Neuron (in vitro differentiated cells): ENCODE data around the gene FGF12.

Experiments used
- H2AFZ ChIP-seq: one replicate; pipeline ENCODE4 v1.6.1; 2013; ENCODE audit warnings: low read depth, mild to moderate bottlenecking, inconsistent platforms, low read length, moderate library complexity
- H3K27me3 ChIP-seq: one replicate; pipeline ENCODE4 v1.6.1; 2013; ENCODE audit warnings: low read length; ENCODE audit not compliant: insufficient read depth
- H3K36me3 ChIP-seq: one replicate; pipeline ENCODE4 v1.6.1; 2013; ENCODE audit warnings: low read length; ENCODE audit not compliant: insufficient read depth
- H3K4me1 ChIP-seq: one replicate; pipeline ENCODE4 v1.6.1; 2013; ENCODE audit warnings: low read length; ENCODE audit not compliant: insufficient read depth
- H3K4me3 ChIP-seq: 2 replicates; pipeline ENCODE4 v1.5.1; 2013; ENCODE audit warnings: mild to moderate bottlenecking, low read length, moderate library complexity
- H3K9me3 ChIP-seq: one replicate; pipeline ENCODE4 v1.6.1; 2013; ENCODE audit warnings: low read length

FGF12 gene

GRCh38 chr3:192299921-192300320 lies 427.4 kb downstream of the FGF12 start:
- no peaks in the 10 kb centered on the region for H3K27me3 ChIP-seq
- H2AFZ ChIP-seq = no peak overlapping the region
- H3K9me3 ChIP-seq = no peaks in the 10 kb centered on the region
- no peaks in the 10 kb centered on the region for H3K36me3 ChIP-seq
- no peak overlapping the region for H3K4me3 ChIP-seq
- peaks cover 4% of the 10 kb centered on the region for H3K4me1 ChIP-seq

- no peaks in the 10 kb centered on the region for H3K27me3 ChIP-seq
- no peaks in the 10 kb centered on the region for H3K4me1 ChIP-seq
- no peaks in the 10 kb centered on the region for H3K9me3 ChIP-seq
- no peak overlapping the region for H2AFZ ChIP-seq
- no peak overlapping the region for H3K4me3 ChIP-seq
- H3K36me3 ChIP-seq = no peaks in the 10 kb centered on the region
Observed at GRCh38 chr3:192296845-192297244, 430.5 kb downstream of the FGF12 start.

- no peak overlapping the region for H2AFZ ChIP-seq
- no peaks in the 10 kb centered on the region for H3K27me3 ChIP-seq
- H3K4me1 ChIP-seq = no peaks in the 10 kb centered on the region
- H3K36me3 ChIP-seq = no peaks in the 10 kb centered on the region
- no peak overlapping the region for H3K4me3 ChIP-seq
- no peaks in the 10 kb centered on the region for H3K9me3 ChIP-seq
Observed at GRCh38 chr3:192284443-192285072, 442.8 kb downstream of the FGF12 start.

GRCh38 chr3:192281207-192281880 lies 446.0 kb downstream of the FGF12 start:
- Histone ChIP-seq H3K27me3 (no peaks in the 10 kb centered on the region), H3K36me3 (no peaks in the 10 kb centered on the region), H3K4me3 (no peak overlapping the region), H3K4me1 (no peaks in the 10 kb centered on the region), H2AFZ (no peak overlapping the region), H3K9me3 (no peaks in the 10 kb centered on the region)

- no peaks in the 10 kb centered on the region for H3K9me3 ChIP-seq
- no peak overlapping the region for H2AFZ ChIP-seq
- no peak overlapping the region for H3K4me3 ChIP-seq
- H3K4me1 ChIP-seq = no peaks in the 10 kb centered on the region
- no peaks in the 10 kb centered on the region for H3K36me3 ChIP-seq
- H3K27me3 ChIP-seq = no peaks in the 10 kb centered on the region
Observed at GRCh38 chr3:192279664-192280063, 447.7 kb downstream of the FGF12 start.

- Histone ChIP-seq H2AFZ (no peak overlapping the region), H3K4me3 (no peak overlapping the region), H3K27me3 (no peaks in the 10 kb centered on the region), H3K9me3 (no peaks in the 10 kb centered on the region), H3K4me1 (no peaks in the 10 kb centered on the region), H3K36me3 (no peaks in the 10 kb centered on the region)
Observed at GRCh38 chr3:192277477-192277876, 449.9 kb downstream of the FGF12 start.

- H3K9me3 ChIP-seq = no peaks in the 10 kb centered on the region
- no peaks in the 10 kb centered on the region for H3K27me3 ChIP-seq
- H2AFZ ChIP-seq = no peak overlapping the region
Observed at GRCh38 chr3:192275741-192276355, 451.5 kb downstream of the FGF12 start.

GRCh38 chr3:192273697-192274010 lies 453.7 kb downstream of the FGF12 start:
- no peaks in the 10 kb centered on the region for H3K9me3 ChIP-seq
- no peak overlapping the region for H2AFZ ChIP-seq
- H3K4me1 ChIP-seq = no peaks in the 10 kb centered on the region
- no peaks in the 10 kb centered on the region for H3K27me3 ChIP-seq
- no peak overlapping the region for H3K4me3 ChIP-seq
- H3K36me3 ChIP-seq = no peaks in the 10 kb centered on the region

More at GRCh38 chr3:192275741-192276355, 451.5 kb downstream of the FGF12 start:
- H3K4me1 ChIP-seq = no peaks in the 10 kb centered on the region
- no peak overlapping the region for H3K4me3 ChIP-seq
- no peaks in the 10 kb centered on the region for H3K36me3 ChIP-seq

- Histone ChIP-seq H3K36me3 (no peaks in the 10 kb centered on the region), H3K27me3 (no peaks in the 10 kb centered on the region), H3K9me3 (peaks cover 2% of the 10 kb centered on the region), H2AFZ (no peak overlapping the region), H3K4me1 (no peaks in the 10 kb centered on the region), H3K4me3 (no peak overlapping the region)
Observed at GRCh38 chr3:192273001-192273696, 454.2 kb downstream of the FGF12 start.

- H3K4me3 ChIP-seq = no peak overlapping the region
- H3K9me3 ChIP-seq = no peaks in the 10 kb centered on the region
- no peaks in the 10 kb centered on the region for H3K4me1 ChIP-seq
- no peaks in the 10 kb centered on the region for H3K36me3 ChIP-seq
- H3K27me3 ChIP-seq = no peaks in the 10 kb centered on the region
- H2AFZ ChIP-seq = no peak overlapping the region
Observed at GRCh38 chr3:192262001-192262400, 465.3 kb downstream of the FGF12 start.

- Histone ChIP-seq H3K9me3 (no peaks in the 10 kb centered on the region), H3K27me3 (no peaks in the 10 kb centered on the region), H3K4me1 (no peaks in the 10 kb centered on the region), H2AFZ (no peak overlapping the region), H3K36me3 (no peaks in the 10 kb centered on the region), H3K4me3 (no peak overlapping the region)
Observed at GRCh38 chr3:192261135-192261534, 466.2 kb downstream of the FGF12 start.

- H3K27me3 ChIP-seq = no peaks in the 10 kb centered on the region
- H2AFZ ChIP-seq = no peak overlapping the region
- no peaks in the 10 kb centered on the region for H3K4me1 ChIP-seq
- H3K9me3 ChIP-seq = no peaks in the 10 kb centered on the region
- H3K36me3 ChIP-seq = no peaks in the 10 kb centered on the region
- no peak overlapping the region for H3K4me3 ChIP-seq
Observed at GRCh38 chr3:192260116-192261010, 467.0 kb downstream of the FGF12 start.
